K562 (cell line): Measurements from ENCODE around the gene FASTKD1. TPM values are rescaled to one million over a fixed set of nuclear protein-coding genes. Genes with fewer than 3 reads are reported as not detected.

Experiments
- ATAC-seq: fragments of 200-7000 bp; cut with Tn5 transposase; 3 replicates; pipeline ENCODE4 v1.9.1; 2020; ENCODE audit warnings: moderate library complexity
- BruUV-seq: library from RNA; stranded (reverse); fragments of 400-500 nt; replicated peaks from 2 replicates; lab custom pipeline; 2021; lab: Mats Ljungman, UMichigan
- CTCF ChIA-PET: fragments of 300-600 bp; formaldehyde crosslinking; extraction: SDS; loops from one replicate; lab custom pipeline; 2021; ENCODE audit warnings: low intra/inter-chr PET ratio; lab: Yijun Ruan, JAX
- POLR2A ChIA-PET: fragments of 300-600, 350-650 bp; sonication (Branson Sonifier 250); formaldehyde crosslinking; extraction: SDS; loops from one replicate; lab custom pipeline; 2021; ENCODE audit warnings: antibody characterized with exemption, inconsistent platforms; lab: Yijun Ruan, JAX
- DNase-seq, 4 experiments: peaks; one replicate each; pipeline versions ENCODE4 v3.0.0 to v3.0.0-alpha.2; 2011 to 2018; ENCODE audit warnings: low spot score in 3 of 4, mixed read lengths in 3 of 4; ENCODE audit errors: extremely low read depth in 1 of 4
- FAIRE-seq: peaks from 2 replicates; lab custom pipeline; 2011; peaks lifted over from hg19 to GRCh38; lab: Jason Lieb, UNC
- H2AFZ ChIP-seq: 2 replicates; pipeline ENCODE4 v1.6.0; 2011; ENCODE audit warnings: low read depth, low read length, control low read depth, inconsistent platforms
- H3K27ac ChIP-seq: fragments of 200-600 bp; 3 replicates; pipeline ENCODE4 v1.8.0; 2011; ENCODE audit warnings: low read depth, mild to moderate bottlenecking, control low read depth, inconsistent platforms, low read length, moderate library complexity, mixed read lengths; ENCODE audit errors: extremely low read depth
- H3K27me3 ChIP-seq, 2 experiments: fragments of 300-600 bp in 1 of 2; 2 replicates in 1 of 2; 3 replicates in 1 of 2; pipeline versions ENCODE4 v1.6.0 to v1.8.0; 2011; ENCODE audit warnings: inconsistent platforms in 2 of 2, low read length in 2 of 2, mild to moderate bottlenecking in 1 of 2, mixed read lengths in 1 of 2, moderate library complexity in 1 of 2; ENCODE audit not compliant: control insufficient read depth in 2 of 2, insufficient read depth in 2 of 2
- H3K36me3 ChIP-seq: fragments of 300-600 bp; 3 replicates; pipeline ENCODE4 v1.8.0; 2011; ENCODE audit warnings: mild to moderate bottlenecking, low read length, inconsistent platforms; ENCODE audit not compliant: control insufficient read depth, insufficient read depth
- H3K4me1 ChIP-seq, 2 experiments: fragments of 200-600 bp in 1 of 2; replicated peaks in 1 of 2; 2 replicates in 1 of 2; 3 replicates in 1 of 2; pipeline versions ENCODE4 v1.5.1 to v1.8.0; 2011; ENCODE audit warnings: inconsistent platforms in 2 of 2, low read length in 2 of 2, mild to moderate bottlenecking in 1 of 2, mixed read lengths in 1 of 2, moderate library complexity in 1 of 2; ENCODE audit not compliant: control insufficient read depth in 2 of 2, insufficient read depth in 2 of 2
- H3K4me2 ChIP-seq: 2 replicates; pipeline ENCODE4 v1.6.1; 2011; ENCODE audit warnings: low read length, control low read depth, inconsistent platforms, mixed read lengths; ENCODE audit not compliant: insufficient read depth
- H3K4me3 ChIP-seq: fragments of 200-600 bp; sonication (generic), shearing (Covaris generic); 2 replicates; pipeline ENCODE4 v1.5.1; 2016; ENCODE audit warnings: control low read depth, inconsistent platforms
- H3K79me2 ChIP-seq: fragments of 200-600 bp; 3 replicates; pipeline ENCODE4 v1.8.0; 2011; ENCODE audit warnings: low read length, inconsistent platforms; ENCODE audit not compliant: control insufficient read depth, insufficient read depth
- H3K9ac ChIP-seq, 2 experiments: 2 replicates each; pipeline versions ENCODE4 v1.6.0 to v1.6.1; 2011; ENCODE audit warnings: low read depth in 2 of 2, low read length in 2 of 2, control low read depth in 1 of 2, inconsistent platforms in 1 of 2, mild to moderate bottlenecking in 1 of 2, mixed read lengths in 1 of 2; ENCODE audit not compliant: insufficient read depth in 1 of 2
- H3K9me1 ChIP-seq: one replicate; pipeline ENCODE4 v1.6.0; 2011; ENCODE audit warnings: inconsistent platforms, mild to moderate bottlenecking, low read length, moderate library complexity; ENCODE audit not compliant: control insufficient read depth, insufficient read depth
- H3K9me3 ChIP-seq: replicated peaks from 2 replicates; pipeline ENCODE4 v1.5.1; 2011; ENCODE audit warnings: low read depth, low read length, inconsistent platforms; ENCODE audit not compliant: control insufficient read depth, insufficient read depth
- H4K20me1 ChIP-seq: replicated peaks from 2 replicates; pipeline ENCODE4 v1.6.1; 2011; ENCODE audit warnings: low read length, inconsistent platforms, mixed read lengths; ENCODE audit not compliant: control insufficient read depth, insufficient read depth
- CBX8 ChIP-seq: fragments of 200-600 bp; sonication (generic); IDR thresholded peaks from 2 replicates; pipeline ENCODE4 v1.6.1; 2012; ENCODE audit warnings: borderline replicate concordance, mixed run types, low read depth, mild to moderate bottlenecking, moderate library complexity, mixed read lengths, low read length, control low read depth, inconsistent platforms; ENCODE audit not compliant: poor library complexity, severe bottlenecking; ENCODE audit errors: extremely low read depth
- CREM ChIP-seq: IDR thresholded peaks from 2 replicates; pipeline ENCODE4 v1.6.1; 2014; ENCODE audit warnings: antibody characterized with exemption, low read depth
- CTBP1 ChIP-seq: fragments of 450-650 bp; IDR thresholded peaks from 2 replicates; pipeline ENCODE4 v1.6.1; 2016; ENCODE audit warnings: borderline replicate concordance
- CTCF ChIP-seq, 3 experiments: IDR thresholded peaks in 2 of 3; conservative IDR thresholded peaks in 1 of 3; 2 replicates each; pipeline ENCODE4 v1.5.1; 2011 to 2012; ENCODE audit warnings: low read length in 3 of 3, mild to moderate bottlenecking in 3 of 3, control low read depth in 2 of 3, improper control_type of control experiment in 1 of 3, inconsistent platforms in 1 of 3, low read depth in 1 of 3, mixed read lengths in 1 of 3, moderate library complexity in 1 of 3; ENCODE audit not compliant: insufficient read depth in 2 of 3
- ESRRA ChIP-seq: fragments of 450-650 bp; IDR thresholded peaks from 2 replicates; pipeline ENCODE4 v1.6.1; 2014; ENCODE audit warnings: low read depth, mild to moderate bottlenecking, moderate library complexity, borderline replicate concordance
- FOS ChIP-seq: IDR thresholded peaks from 3 replicates; pipeline ENCODE4 v1.6.1; 2011; ENCODE audit not compliant: insufficient read length; ENCODE audit errors: extremely low read depth
- KDM4B ChIP-seq, 2 experiments: fragments of 450-650 bp in 1 of 2; sonication (generic) in 1 of 2; IDR thresholded peaks; 2 replicates each; pipeline ENCODE4 v1.6.1; 2016 to 2017; ENCODE audit warnings: borderline replicate concordance in 2 of 2, antibody characterized with exemption in 1 of 2, low read depth in 1 of 2, mild to moderate bottlenecking in 1 of 2
- MTA2 ChIP-seq: fragments of 450-650 bp; IDR thresholded peaks from 2 replicates; pipeline ENCODE4 v1.6.1; 2016; ENCODE audit warnings: low read depth
- SMAD2 ChIP-seq: fragments of 150-350 bp; IDR thresholded peaks from 2 replicates; pipeline ENCODE4 v1.6.1; 2014; ENCODE audit warnings: low read depth, mild to moderate bottlenecking, low read length
- SMARCB1 ChIP-seq: IDR thresholded peaks from 2 replicates; pipeline ENCODE4 v1.6.1; 2011; ENCODE audit warnings: improper control_type of control experiment, low read depth; ENCODE audit not compliant: insufficient read length
- SRSF9 ChIP-seq: fragments of 200-400 bp; formaldehyde crosslinking; IDR thresholded peaks from 2 replicates; pipeline ENCODE4 v1.6.1; 2017; ENCODE audit warnings: low read depth, low read length, borderline replicate concordance
- TEAD4 ChIP-seq, 2 experiments: sonication (generic) in 1 of 2; formaldehyde crosslinking in 1 of 2; IDR thresholded peaks; 2 replicates each; pipeline versions ENCODE4 v1.6.1 to v1.8.0; 2012 to 2022; ENCODE audit warnings: borderline replicate concordance in 1 of 2, inconsistent platforms in 1 of 2, low read length in 1 of 2, mild to moderate bottlenecking in 1 of 2, missing genetic modification reagents in 1 of 2
- THAP7 ChIP-seq: fragments of 250-450 bp; sonication (Bioruptor Pico); IDR thresholded peaks from 2 replicates; pipeline ENCODE4 v1.5.0; 2021
- THRA ChIP-seq: fragments of 450-650 bp; IDR thresholded peaks from 2 replicates; pipeline ENCODE4 v1.6.1; 2017; ENCODE audit warnings: mild to moderate bottlenecking, moderate library complexity
- TRIM28 ChIP-seq: fragments of 450-650 bp; IDR thresholded peaks from 2 replicates; pipeline ENCODE4 v1.6.1; 2017
- WHSC1 ChIP-seq: IDR thresholded peaks from one replicate; pipeline ENCODE4 v1.6.1; 2012; ENCODE audit warnings: low read length, control low read depth, inconsistent platforms
- ZC3H4 ChIP-seq: sonication (generic); formaldehyde crosslinking; IDR thresholded peaks from 2 replicates; pipeline ENCODE4 v1.9.0; 2021; ENCODE audit warnings: missing genetic modification reagents, borderline replicate concordance
- ZKSCAN8 ChIP-seq: fragments of 200-800 bp; sonication (Bioruptor generic); IDR thresholded peaks from 2 replicates; pipeline ENCODE4 v1.6.1; 2016; ENCODE audit warnings: missing genetic modification characterization, missing compliant biosample characterization
- ZNF253 ChIP-seq: fragments of 250-450 bp; sonication (Bioruptor Pico); conservative IDR thresholded peaks from 2 replicates; pipeline ENCODE4 v1.6.1; 2021; ENCODE audit warnings: mild to moderate bottlenecking
- ZNF3 ChIP-seq: fragments of 250-450 bp; sonication (Bioruptor Pico); IDR thresholded peaks from 2 replicates; pipeline ENCODE4 v1.5.0; 2021; ENCODE audit warnings: mild to moderate bottlenecking, moderate library complexity
- ZNF57 ChIP-seq: fragments of 450-650 bp; formaldehyde crosslinking; IDR thresholded peaks from 2 replicates; pipeline ENCODE4 v1.4.0; 2020; ENCODE audit warnings: mild to moderate bottlenecking, moderate library complexity
- ZSCAN29 ChIP-seq: fragments of 450-650 bp; IDR thresholded peaks from 2 replicates; pipeline ENCODE4 v1.6.1; 2017
- in situ Hi-C: fragments of 300-500 bp; cut with MboI; formaldehyde crosslinking; loops from 4 replicates; pipeline ENCODE4 v1.15.0; 2018; ENCODE audit warnings: inconsistent platforms, mixed read lengths
- intact Hi-C: fragments of 100-400 bp; cut with micrococcal nuclease; formaldehyde crosslinking; loops from 2 replicates; pipeline ENCODE4 v1.14.2; 2022
- polyA plus RNA-seq, 8 experiments: library from polyadenylated mRNA; depleted of rRNA in 4 of 8; stranded (reverse) in 5 of 8; unstranded in 3 of 8; fragments of >200 nt; fragmentation: Nextera tagmentation in 2 of 8; fragmentation: Illumina TruSeq in 1 of 8; extraction: Ambion mirVana in 2 of 8; extraction: Trizol in 1 of 8; gene quantifications; 2 replicates each; pipeline versions ENCODE4 v1.2.1 to v1.2.3, GENCODE V29; 2011 to 2014; ENCODE audit warnings: inconsistent platforms in 1 of 8, missing spikeins in 1 of 8
- total RNA-seq, 7 experiments: library from RNA; depleted of rRNA in 6 of 7; stranded (reverse); fragments of >200 nt in 6 of 7; fragmentation: Illumina TruSeq in 2 of 7; extraction: Trizol in 2 of 7; gene quantifications; 2 replicates each; pipeline versions ENCODE4 v1.2.1 to v1.2.3, GENCODE V29; 2011 to 2021; ENCODE audit warnings: low replicate concordance in 1 of 7

The FASTKD1 gene
- total and polyA plus RNA-seq, 9 of the 15 experiments (the other 6 are each of a cell fraction or from before 2014, with no cell fraction given), result 63.5 to 134 (median 119) TPM

- ChIA-PET POLR2A (interaction anchor here (0.7 to 1.1 kb wide), 2 partner anchors 11 to 326 kb away, joined by 3 read pairs; no protein-coding TSS in a partner anchor), CTCF (no interaction called here)
- Histone ChIP-seq H3K4me1 (peaks cover 0 to 7% of the 10 kb centered on the region in 2 experiments; a peak in 2 of 5 replicates), H3K9me3 (no peaks in the 10 kb centered on the region), H3K9me1 (no peaks in the 10 kb centered on the region), H3K79me2 (no peaks in the 10 kb centered on the region), H3K4me3 (no peak overlapping the region), H3K27me3 (no peaks in the 10 kb centered on the region), H2AFZ (no peak overlapping the region), H3K27ac (peak overlapping the region; percentile 7; the same call in 1 of the 3 replicates), H3K36me3 (0 out of 3 replicates have a peak, but pooled peaks cover 3% of the 10 kb centered on the region), H3K4me2 (no peak overlapping the region), H4K20me1 (no peaks in the 10 kb centered on the region), H3K9ac (no peak overlapping the region)
- ATAC-seq (no peak), FAIRE-seq (no peak), DNase-seq (no peak)
- in situ Hi-C loops (no loop called here), intact Hi-C loops (no loop called here)
- no TSS peak for BruUV-seq
- no peak for TF ChIP-seq THRA
- TF ChIP-seq WHSC1, result no peak
- no peak for TF ChIP-seq ZKSCAN8 (CRISPR knock-in tag)
- no peak for TF ChIP-seq SMAD2
- TF ChIP-seq ESRRA, result no peak
- no peak for TF ChIP-seq FOS
- TF ChIP-seq ZC3H4 (CRISPR knock-in tag), result no peak
- TF ChIP-seq TRIM28, result no peak
- no peak for TF ChIP-seq ZSCAN29
- no peak for TF ChIP-seq SRSF9
- TF ChIP-seq SMARCB1, result no peak
- TF ChIP-seq ZNF57, result no peak
- TF ChIP-seq ZNF253, result no peak
- TF ChIP-seq THAP7, result no peak
- TF ChIP-seq CBX8, result no peak
- no peak for TF ChIP-seq CTBP1
- TF ChIP-seq TEAD4 (IDR thresholded peaks at IDR 0.05; ENCODE audit: low read length), result no peak
- no peak for TF ChIP-seq TEAD4 (CRISPR knock-in tag; IDR thresholded peaks at IDR 0.05; ENCODE audit: borderline replicate concordance)
- TF ChIP-seq CTCF (IDR thresholded peaks at IDR 0.05 in 2 of 3, conservative IDR thresholded peaks at IDR 0.05 in 1 of 3; ENCODE audit: insufficient read depth in 2 of 3, low read depth in 1 of 3, low read length in 3 of 3), result no peak
- TF ChIP-seq MTA2, result no peak
- no peak for TF ChIP-seq CREM
- no peak for TF ChIP-seq KDM4B (IDR thresholded peaks at IDR 0.05; ENCODE audit: borderline replicate concordance in 2 of 2, low read depth in 1 of 2)
- TF ChIP-seq ZNF3, result no peak
Measured at GRCh38 chr2:169507698-169508097, 66.0 kb downstream of the FASTKD1 start.
